HG02610 (cell line): ENCODE measurements around the gene MRPS11.
"Not testable (repeated sequence)": the region's sequence is repeated elsewhere in the genome, so short reads cannot be mapped to it uniquely, and the experiment has no call there.

Experiments
- ATAC-seq: cut with Tn5 transposase; IDR thresholded peaks from one replicate; pipeline ENCODE4 v1.9.1; 2021; ENCODE audit warnings: mild to moderate bottlenecking, moderate library complexity; ENCODE audit not compliant: unreplicated experiment

The MRPS11 gene

DNA sequence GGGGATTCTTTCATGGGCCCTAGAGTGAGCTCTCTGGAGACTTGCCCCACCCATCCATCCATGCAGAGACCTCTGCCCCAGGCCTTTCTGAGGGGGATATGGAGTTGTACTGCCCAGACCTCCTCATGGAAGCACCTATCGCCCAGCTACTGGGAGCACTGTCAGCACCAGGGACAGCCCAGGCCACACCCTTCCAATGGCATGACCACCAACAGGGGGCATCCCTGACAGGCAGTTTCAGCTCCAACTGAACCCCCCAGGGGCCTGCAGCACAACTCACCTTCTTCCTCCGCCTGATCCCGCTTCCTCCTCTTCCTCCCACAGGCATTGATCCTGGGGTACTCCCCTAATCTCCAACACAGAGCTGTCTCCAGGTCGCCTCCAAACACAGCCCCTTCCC is 21.8 kb downstream of the MRPS11 start:
- ATAC-seq, result no peak

DNA sequence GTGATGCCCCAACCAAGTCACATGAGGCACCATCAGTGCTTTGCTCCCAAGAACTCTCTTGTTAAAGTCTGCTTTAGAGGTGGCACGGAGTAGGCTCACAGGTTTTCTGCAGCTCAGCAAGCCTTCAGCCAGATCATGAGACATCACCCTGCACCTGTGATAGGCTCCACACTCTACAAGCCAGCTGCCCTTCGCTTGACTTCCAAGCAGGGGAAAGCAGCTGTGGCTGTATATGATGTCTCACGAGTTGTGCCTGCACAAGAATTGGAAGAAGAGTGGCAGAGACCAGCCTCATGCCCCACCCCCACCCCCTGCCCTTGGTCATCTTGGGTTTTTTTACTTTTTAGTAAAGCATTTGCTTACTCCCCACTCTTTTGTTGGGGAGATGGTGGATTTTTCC is 22.5 kb downstream of the MRPS11 start:
- no peak for ATAC-seq

DNA sequence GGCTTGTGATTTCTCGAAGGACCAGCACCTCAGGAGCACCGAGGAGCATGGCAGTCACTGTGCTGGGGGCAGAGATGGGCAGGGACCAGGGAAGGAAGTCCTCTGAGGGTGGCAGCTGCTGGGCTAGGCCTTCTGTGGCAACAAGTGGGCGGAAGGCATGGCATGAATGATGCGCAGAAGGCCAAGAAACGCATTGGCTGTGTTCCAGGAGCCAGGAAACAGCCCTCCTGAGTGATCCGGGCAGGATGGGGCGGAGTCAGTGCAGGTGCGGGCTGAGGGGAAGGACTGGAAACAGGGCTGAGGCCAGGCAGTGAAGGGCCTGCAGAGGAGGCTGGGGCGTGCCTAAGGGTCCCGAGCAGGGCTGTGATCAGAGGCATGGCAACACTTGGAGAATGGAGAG is 23.6 kb downstream of the MRPS11 start:
- ATAC-seq, result no peak

DNA sequence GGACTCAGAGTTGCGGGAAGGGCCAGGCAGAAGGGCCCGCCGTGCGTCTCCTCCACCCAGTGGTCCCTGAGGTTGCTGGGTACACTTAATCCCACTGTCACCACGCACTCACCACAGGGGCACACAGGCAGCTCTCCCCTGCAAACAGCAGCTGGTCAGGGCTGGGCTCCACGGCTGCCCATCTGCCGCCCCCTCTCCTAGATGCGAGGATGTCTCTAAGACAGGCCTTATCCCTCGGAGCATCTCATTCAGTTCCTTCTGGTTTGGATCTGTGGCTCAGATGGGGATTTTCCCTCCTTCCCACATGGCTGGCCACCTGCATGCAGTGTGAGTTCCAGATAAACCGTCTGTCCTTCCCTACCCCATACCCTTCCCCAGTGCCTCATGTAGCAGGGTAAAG is 26.3 kb downstream of the MRPS11 start:
- ATAC-seq, result no peak

DNA sequence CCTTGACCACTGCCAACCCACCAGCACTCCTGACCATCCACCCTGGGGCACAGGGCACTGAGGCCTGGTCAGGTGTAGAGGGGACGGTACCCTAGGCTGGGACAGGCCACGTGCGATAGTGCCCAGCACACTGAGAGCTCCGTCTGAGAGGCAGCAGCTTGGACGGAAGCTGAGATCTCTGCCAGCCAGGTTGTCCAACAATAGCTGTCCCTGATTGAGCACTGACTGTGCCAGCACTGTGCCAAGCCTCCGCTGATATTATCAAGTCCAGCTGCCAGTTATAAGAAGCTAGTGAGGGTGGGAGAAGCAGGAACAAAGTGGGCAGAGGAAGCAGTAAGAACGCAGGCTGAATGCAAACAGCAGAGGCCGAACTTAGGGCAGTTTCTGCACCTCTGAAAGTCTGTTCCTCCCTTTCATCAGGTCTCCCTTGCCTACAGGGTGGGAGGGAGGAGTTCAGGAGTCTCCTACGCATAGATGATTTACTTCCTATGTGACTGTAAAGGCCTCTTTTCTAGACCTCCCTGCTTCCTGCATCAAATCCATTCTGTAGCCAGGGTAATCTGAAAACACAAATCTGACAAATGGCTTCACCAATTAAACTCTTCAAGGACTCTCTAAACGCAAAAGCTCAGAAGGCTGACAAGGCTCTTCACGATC is 29.7 kb downstream of the MRPS11 start:
- no peak for ATAC-seq

DNA sequence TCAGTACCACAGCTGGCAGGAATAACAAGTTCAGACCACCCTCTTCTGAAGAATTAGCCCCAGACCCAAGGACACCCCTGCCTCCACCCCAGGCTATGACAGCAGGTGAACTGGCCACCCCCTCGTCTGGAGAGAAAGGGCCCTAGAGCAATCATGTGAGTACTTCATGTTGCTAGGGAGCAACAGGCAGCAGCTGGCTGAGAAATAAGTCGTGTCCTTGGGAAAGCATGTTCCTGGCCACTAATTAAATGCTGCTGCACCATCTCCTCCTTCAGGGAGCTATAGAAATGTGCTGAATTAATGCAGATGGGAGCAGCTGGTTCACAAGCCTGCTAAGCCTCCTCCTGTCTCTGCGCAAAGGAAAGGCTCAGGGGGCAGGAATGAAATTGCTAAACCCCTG is 31.5 kb downstream of the MRPS11 start:
- no peak for ATAC-seq

DNA sequence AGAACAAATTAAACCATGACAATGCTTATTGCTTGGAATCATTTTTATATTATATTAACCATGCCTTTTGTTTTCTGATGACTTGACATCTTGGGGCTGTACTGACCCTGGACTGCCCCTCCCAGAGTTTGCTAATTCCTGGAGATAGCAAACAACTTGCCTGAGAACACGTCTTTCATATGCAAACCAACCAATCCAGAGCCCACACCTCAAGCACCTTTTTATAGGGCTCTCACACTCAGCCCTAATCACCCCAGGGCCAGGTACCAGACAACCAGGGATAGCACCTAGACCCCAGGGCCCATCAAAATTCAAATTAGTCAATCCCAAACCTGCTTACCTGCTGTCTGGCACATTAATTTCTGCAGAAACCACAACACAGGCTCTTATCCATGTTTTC is 36.9 kb downstream of the MRPS11 start:
- ATAC-seq, result no peak

DNA sequence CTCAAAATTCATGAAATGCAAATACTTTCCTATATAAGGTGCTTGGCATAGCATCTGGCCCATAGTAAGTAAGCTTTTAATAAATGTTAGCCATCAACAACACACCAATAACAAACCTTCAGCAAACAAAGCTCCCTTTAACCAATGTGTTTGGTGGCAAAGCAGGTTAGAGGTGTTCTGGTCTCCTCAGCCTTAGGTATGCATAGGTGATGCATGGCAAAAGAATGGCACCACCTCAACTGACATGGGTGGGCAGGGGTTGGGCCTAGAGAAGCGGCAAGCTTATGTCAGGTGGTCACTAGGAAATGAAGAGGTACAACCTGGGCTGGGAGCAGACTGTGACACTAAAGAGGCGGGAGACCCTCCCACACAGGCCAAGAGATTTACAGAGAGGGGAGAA is 38.2 kb downstream of the MRPS11 start:
- ATAC-seq, result no peak

DNA sequence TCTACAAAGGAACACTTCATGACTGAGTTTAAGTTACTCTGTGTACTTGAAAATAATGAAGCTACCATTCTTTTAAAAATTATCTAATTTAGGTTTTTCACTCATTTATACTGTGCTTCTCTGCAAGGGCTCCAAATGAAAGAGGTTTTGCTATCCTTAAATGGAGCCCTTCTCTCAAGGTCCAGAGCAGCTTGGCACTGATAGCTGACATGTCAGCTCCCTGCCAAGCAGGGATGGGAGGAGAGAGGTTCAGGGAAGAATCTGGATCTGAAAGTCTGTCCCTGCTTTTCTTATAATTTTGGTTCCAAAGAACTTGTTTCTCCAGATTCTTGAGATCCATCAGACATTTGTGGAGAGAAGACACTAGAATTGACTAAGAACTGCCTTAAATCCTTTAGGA is 39.1 kb downstream of the MRPS11 start:
- no peak for ATAC-seq

DNA sequence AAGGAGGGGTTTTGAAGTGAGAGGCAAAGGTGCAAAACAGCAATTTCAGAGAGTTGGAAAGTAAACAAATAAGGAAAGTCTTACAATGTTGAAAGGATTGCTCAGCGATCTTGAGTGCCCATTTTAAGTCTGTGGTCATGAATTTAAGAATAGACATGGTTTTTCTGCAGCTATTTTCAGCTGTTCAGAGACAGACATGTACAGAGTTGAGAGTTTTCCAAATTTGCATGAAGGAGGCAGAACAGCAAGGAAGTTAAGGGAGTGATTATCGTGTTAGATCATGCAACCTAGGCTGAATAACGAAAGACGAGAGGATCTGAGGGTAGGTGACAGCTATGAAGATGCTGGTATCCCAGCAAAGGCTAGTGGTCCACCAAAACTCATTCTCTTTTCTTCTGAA is 41.8 kb downstream of the MRPS11 start:
- ATAC-seq, result peak; percentile 33

DNA sequence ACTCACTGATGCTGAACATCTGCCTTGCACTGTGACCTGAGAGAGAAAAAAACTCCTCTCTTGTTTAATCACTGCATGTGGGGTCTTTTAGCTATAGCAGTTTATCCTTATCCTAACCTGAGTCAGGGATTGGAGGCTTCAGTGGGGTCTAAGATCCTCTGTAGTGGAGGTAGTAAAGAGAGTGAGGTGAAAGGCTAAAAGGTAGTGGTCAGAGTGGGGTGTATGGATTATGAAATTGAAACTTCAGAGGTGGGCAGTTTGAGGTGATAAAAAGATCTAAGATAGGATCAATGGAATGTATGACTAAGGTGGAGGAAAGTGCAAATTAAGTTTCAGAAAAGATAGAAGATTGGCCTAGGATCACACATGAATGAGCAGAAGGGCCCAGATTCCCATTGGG is 42.5 kb downstream of the MRPS11 start:
- ATAC-seq, result no peak

DNA sequence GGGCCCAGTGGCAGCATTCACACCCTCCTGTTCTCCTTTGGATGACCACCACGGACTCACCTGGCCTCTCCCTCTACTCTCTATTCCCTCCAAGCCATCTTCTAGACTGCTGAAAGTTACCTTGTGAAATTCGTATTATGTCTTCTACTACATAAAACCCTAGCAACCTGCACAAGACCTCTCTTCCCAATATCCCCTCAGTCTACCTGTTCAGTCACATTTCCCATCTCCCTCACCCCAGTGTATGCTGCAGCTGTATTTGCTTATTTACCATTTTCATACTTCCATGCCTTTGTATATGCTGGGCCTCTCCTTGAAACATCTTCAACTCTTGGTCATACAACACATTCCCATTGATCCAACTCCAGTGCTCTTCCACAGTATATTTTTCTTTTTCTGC is 43.7 kb downstream of the MRPS11 start:
- ATAC-seq, result no peak

DNA sequence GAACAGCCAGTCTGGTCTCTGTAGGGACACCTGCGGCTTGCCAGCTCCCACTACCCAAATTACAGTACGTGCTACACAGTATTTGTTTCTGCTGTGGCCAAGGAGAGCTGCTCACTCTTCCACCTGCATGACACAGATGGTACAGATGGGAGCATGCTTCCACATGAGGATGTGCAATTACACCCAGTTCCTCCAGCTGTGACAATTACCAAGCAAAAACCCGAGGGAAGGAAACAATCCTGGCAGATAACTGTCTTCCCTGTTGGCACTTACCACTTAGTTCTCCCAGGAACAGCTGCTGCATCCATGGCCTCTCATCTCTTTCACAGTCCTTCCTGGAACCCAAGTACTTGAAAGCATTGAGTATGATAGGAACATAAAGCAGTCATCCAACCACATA is 44.6 kb downstream of the MRPS11 start:
- ATAC-seq, result no peak

DNA sequence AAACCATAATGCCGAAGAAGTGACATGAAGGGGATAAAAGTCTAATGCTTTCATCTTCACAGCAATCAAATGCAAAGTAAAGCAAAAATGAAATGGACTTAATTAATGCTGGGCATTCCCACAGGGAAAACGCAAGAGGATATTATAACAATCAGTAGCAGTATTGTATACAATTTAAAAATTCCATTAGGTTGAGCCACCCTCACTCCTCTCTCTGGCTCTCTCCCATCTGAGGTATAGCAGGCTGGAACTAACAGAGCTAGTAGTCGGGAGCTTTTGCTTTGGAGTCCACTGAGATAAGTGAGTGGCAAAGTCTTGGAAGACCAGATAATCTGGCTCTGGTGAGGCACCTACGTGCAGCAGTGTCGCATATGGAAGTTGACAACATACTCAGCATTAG is 45.1 kb downstream of the MRPS11 start:
- no peak for ATAC-seq

DNA sequence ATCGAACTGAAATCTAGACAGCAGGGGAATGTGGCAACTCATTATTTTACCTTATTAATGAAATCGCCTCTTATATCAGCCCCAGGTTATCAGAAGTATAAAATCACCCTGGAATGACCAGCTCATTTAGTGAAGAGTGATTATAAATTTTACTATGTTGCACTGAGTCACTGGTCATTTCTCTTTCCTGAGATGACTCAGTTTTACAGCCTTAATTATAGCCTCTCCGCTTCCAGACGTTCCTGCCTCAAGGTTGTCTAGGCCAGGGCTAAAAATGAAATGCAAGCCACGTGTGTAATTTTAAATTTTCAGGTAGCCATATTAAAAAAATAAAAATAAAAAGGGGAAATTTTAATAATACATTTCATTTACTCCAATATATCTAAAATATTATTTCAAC is 45.7 kb downstream of the MRPS11 start:
- ATAC-seq, result no peak

DNA sequence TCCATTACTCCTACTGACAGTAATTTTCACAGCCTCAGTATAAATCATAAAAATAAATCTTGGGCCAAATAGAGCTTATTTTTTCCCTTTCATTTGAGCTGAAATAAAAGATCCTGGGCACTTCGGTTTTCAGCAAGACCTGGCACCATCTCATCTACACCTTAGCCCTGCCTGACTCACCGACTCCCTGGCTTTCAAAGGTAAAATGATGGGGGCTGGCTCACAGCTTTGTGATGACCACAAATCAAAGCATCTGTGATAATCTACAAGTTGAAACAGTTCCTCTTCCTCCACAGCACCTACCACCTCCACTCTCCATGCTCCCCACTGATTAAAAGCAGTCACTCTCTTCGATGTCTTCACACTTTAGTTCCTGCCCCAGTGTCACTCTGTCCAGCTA is 51.4 kb downstream of the MRPS11 start:
- no peak for ATAC-seq

DNA sequence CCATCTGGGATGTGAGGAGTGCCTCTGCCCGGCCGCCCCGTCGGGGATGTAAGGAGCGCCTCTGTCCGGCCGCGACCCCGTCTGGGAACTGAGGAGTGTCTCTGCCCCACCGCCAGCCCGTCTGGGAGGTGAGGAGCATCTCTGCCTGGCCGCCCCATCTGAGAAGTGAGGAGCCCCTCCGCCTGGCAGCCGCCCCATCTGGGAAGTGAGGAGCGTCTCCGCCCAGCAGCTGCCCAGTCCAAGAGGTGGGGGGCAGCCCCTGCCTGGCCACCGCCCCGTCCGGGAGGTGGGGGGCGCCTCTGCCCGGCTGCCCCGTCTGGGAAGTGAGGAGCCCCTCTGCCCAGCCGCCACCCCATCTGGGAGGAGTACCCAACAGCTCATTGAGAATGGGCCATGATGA is 56.6 kb downstream of the MRPS11 start:
- not testable (repeated sequence) for ATAC-seq

DNA sequence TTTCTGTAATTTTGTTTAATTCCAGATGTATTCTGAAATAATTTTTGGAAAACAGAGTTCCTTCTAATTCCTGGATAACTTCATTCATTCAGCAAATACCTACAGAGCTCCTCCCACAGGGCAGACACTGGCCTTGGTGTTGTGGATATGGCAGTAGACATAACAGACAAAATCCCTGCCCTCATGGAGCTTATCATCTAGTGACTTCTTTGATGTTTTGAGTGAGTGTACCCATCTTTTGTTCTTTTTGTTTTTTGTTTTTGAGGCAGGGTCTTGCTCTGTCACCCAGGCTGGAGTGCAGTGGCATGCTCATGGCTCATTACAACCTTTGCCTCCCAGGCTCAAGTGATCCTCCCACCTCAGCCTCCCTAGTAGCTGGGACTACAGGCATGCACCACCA is 57.9 kb downstream of the MRPS11 start:
- no peak for ATAC-seq

DNA sequence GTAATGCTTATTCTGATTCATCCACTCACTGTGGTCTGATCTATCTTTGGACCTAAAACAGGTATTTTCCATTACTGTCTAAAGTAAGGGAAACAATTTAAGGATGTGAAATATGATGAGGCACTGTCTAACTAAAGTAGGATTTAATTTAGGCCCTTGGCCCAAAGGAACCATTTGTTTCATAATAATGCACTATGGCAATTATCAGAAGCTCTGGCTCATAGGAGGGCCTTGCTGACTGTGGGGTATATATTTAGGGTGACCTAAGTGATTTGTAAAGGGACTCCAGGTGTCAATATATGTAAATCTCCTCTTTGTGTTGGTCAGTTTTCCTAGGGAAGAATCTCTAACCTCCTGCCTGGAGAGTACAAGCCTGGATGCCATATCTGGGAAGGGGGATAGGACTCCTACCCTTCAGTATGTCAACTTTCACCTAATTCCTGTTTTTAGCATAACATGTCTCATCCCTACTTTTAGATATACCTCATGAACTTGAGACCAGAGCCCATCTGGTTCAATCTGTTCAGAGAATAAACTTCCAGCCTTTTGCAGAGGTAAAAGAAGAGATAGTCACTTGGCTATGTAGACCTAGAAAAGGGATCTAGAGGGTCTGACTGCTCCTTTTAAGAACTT is 58.9 kb downstream of the MRPS11 start:
- no peak for ATAC-seq

DNA sequence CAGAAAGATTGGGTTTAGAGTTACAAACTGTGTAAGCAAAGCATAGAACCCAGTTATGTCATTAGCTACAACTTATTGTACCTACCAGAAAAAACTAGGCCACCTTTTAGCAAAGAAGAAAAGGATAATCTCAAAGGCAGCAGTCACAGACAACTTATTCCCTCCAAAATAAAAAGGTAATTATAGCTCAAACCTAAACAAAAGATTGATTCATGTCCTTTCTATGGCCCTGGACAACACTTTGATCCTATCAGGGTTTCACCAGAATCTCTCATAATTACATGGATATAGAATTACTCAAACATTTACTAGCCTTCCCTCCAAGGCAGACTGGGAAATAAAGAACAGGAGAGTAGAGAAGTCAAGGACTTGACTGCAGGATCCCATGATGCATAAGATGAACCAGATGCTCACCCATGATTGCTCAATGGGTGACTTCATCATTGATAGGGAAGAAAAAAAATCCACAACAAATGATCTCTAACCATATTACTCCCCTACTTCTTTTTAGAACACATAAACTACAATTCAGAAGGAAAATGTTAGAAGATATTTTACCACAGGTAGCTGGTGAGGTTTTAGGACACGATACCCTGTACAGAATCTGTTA is 61.6 kb downstream of the MRPS11 start:
- ATAC-seq, result no peak
